Stimulated activated CD8-positive, alpha-beta memory T cell treated with anti-CD3 and anti-CD28 coated beads, Interleukin-4, amount 100 ng/mL, for 1 hour (primary cell): ENCODE data around the gene NPFF.
A peak's percentile ranks its signal among the peaks of the same experiment; 100 is the strongest.

ENCODE experiments used
- DNase-seq, 2 donors: peaks; one replicate each; pipeline ENCODE4 v3.0.0-alpha.2; 2020; ENCODE audit warnings: low read depth in 2 of 2, low spot score in 1 of 2

NPFF gene

DNA sequence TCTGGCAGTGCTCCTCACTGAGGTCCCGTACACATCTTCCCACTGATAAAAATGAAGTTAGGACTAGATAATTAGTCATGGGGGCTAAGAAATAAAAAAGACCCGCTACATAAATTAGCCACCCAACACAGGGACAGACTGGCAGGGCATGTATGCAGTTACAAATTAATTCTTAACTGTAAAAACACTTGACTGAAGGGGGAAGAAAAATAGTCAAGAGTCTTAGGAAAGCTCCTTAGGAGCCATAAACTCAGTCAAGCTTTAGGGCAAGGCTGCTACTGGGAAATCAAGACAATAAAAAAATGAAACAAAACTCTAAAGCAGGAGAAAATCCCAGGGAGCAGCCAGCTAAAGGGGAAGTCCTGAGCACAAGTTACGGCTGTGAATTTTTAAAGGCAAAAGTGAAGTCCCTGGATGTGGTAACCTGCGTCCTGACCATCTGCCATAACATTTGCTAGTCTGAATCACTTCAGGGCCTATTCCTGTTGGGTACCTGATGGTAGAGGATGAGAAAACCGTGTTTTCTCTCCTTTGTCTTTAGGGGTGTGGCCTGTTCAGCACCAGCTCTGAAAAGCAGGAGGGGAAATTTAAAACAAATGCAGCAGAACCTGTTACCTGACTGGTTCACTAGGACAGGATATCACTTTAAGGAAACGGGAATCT lies 7.5 kb upstream of the NPFF start:
- DNase-seq: no peak

DNA sequence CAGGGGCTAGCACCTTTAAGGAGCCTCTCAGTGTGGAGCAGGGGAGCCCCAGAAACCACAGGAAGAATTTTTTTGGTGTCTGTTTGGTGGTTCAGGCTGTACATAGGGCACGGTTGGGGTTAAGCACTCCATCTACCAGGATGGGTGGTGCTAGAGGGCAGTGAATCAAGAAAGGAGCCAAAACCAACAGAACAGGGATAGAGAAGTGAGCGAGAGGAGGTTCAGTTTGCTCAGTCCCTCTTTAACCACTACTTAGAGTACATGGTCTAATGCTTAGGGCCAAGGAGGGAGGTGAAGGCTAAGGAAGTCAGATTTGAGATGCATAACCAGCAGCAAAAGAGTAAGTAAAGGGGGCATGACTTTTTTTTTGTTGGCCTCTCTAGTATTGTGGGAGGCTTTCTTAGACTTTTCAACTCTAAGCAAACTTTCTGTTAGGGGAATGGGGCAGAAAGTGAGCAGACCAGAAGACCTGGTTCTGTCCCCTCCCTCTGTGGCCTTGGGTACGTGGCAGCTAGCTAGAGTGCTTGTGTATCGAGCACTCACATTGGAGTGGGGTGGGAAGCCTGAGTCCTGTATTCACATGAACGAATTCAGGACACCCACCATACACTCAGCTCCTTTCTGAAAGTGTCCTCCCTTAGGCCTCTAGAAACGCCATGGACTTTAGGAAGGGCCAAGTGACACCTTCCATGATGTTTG lies 6.6 kb upstream of the NPFF start:
- no peak for DNase-seq

GRCh38 chr12:53510181-53510812 lies 3.0 kb upstream of the NPFF start:
- DNase-seq: no peak

- DNase-seq: peak; percentile 57 to 66
These were observed 1.4 kb upstream of the NPFF start for GRCh38 chr12:53508534-53509170.

GRCh38 chr12:53507603-53507885 lies 260 bp upstream of the NPFF start:
- DNase-seq: no peak

GRCh38 chr12:53506450-53506785 lies 866 bp downstream of the NPFF start:
- no peak for DNase-seq

- no peak for DNase-seq
These were observed 1.5 kb downstream of the NPFF start for GRCh38 chr12:53505555-53506449.

- no peak for DNase-seq
These were observed 2.2 kb downstream of the NPFF start for GRCh38 chr12:53505086-53505485.

GRCh38 chr12:53504004-53504920 lies 3.0 kb downstream of the NPFF start:
- no peak for DNase-seq

DNA sequence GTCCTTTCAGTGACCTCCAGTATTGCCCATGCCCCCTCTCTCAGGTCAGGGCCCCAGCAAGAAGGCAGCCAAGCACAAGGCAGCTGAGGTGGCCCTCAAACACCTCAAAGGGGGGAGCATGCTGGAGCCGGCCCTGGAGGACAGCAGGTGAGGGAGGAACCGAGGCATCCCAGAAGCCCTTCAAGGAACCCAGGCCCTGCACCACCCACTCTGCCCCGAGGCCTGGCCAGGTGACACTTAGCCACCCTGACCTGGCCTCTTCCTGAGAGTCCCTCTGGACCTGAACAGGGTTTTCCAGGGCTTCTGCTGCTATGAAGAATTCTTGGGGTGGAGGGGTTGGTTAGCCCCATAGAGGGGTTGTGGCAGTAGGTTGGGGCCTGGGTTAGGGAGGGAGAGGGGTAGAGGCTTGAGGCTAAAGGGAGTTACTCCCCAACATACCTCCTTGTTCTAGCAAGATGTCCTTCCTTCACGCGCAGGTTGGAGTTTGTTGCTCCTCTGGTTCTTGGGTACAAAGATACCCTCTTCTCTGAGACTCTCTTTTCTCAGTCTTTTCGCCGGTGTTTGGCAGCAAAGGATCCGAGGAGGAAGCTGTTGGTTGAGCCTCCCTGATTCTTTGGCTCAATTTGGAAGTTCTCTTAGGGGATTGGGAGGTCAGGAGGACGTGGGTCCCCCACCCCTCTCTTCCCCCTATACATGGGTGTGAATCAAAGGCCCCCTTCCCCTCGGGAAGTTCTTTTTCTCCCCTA lies 4.1 kb downstream of the NPFF start:
- no peak for DNase-seq

DNA sequence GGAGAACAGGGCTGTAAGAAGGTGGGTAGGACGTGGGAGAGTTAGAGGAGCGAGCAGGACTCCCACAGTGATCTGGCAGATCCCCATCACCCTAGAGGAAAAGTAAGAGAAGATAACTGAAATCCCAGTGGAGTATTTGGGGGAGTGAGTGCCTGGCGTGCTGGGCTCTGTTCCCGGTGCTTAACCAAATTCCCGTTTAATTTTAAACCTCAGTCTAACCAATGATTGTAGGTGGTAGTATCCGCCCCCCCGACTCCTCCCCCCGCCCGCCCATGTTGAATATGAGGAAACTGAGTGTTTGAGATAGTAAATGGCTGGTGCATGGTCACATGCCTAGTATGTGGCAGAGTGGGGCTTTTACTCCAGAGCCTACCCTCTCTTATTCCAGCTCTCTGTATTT lies 5.0 kb downstream of the NPFF start:
- DNase-seq: no peak

DNA sequence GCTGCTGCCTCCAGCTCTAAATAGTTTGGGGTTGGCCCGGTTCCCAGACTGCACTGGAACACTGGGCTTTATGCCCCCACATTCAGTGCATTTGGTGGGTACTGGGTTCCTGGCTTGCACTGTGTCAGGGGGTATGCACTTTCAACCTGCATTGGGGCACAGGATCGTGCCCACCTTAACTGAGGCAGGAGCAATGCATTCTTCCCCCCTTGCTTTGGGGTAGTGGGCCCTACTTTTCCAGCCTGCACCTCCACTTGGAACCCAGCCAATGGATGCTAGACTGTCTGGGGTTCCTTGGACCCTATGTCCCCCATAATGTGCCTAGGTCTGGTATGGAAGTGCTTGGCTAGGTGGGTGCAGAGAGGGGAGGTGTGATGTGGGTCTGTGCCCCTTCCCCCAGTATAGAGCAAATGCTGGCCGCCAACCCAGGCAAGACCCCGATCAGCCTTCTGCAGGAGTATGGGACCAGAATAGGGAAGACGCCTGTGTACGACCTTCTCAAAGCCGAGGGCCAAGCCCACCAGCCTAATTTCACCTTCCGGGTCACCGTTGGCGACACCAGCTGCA lies 5.6 kb downstream of the NPFF start:
- DNase-seq: no peak

- DNase-seq: peak; percentile 96 to 97
These were observed 6.3 kb downstream of the NPFF start, which contains the start of gene TARBP2 for GRCh38 chr12:53500776-53501614. Gene TARBP2, plus strand, starts transcription at chr12:53501283. Its CDS starts 126 bp downstream, at chr12:53501409.

DNA sequence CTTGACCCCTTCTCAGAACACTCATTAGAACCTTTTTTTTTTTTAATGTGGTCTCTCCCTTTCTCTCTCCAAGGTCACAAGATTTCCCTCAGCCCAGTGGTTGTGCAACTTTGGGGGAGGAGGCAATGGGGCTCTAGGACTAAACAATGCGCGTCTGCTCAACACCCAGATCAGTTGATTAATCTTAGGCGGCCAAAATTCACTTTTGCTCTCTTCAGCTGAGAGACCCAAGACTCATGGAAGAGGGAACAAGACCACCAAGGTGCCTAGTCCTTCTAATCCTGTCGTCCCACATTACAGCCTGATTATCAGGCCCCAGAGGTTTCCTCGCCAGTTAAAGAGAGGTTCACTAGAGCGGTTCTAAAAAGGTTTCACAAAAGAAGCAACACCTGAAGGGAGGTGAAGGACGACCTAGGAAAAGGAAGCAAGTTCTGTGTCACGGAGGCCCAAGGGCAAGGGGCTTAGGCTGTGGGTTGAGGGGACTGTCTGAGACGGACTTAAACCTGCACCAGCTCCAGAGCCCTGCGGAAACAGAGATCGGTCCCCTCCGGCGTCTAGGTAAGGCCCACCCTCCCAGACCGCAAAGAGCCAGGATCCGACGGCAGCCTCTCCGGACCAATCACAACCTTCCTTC lies 7.0 kb downstream of the NPFF start:
- no peak for DNase-seq

GRCh38 chr12:53499266-53500141 lies 7.8 kb downstream of the NPFF start, which contains the start of gene MAP3K12:
Gene MAP3K12, minus strand, starts transcription at chr12:53499458. Its CDS starts 12,067 bp downstream, at chr12:53487391.
- DNase-seq: peak in 1 of 2 donors; percentile 30

DNA sequence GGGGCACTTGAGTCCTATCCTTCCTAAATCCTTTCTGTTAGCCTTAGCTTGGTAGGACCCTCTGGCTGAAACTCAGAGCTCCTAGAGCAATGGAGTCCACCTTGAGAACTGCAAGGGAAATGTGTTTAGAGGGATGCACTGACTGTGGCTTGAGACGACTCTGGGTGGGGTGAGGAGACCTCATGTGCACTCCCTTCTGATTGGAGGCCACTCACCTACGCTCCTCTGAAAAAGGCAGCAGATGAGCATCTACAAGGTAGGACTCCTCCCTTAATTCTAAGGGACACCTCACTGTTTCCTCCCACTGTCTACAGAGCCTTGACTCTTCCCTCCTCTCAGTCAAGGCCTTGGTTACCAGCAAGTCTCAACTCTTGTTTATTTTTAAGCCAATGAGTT lies 9.1 kb downstream of the NPFF start:
- no peak for DNase-seq

GRCh38 chr12:53497461-53497860 lies 9.8 kb downstream of the NPFF start:
- no peak for DNase-seq
